ENCODE results near the gene SLC36A2.

DNA sequence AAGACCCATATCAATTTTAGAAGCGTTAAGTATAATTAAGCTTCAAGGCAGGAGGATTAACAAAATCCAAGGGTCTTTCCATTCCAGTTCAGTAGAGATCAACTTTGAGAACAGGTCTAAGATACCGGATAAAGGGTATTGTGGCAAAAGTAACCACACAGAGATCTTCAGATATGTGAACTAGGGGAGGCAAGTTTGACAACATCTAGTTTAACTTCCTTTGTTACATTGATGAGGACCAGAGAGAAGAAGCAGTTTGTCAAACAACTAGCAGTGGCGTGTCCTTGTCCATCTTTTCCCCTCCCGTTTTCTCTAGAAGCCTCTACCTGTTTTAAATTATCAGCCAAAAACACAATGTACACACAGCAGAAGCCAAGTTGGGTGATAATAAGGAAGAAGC is 8.6 kb downstream of the SLC36A2 start:
- TF ChIP-seq, protein P1, sequence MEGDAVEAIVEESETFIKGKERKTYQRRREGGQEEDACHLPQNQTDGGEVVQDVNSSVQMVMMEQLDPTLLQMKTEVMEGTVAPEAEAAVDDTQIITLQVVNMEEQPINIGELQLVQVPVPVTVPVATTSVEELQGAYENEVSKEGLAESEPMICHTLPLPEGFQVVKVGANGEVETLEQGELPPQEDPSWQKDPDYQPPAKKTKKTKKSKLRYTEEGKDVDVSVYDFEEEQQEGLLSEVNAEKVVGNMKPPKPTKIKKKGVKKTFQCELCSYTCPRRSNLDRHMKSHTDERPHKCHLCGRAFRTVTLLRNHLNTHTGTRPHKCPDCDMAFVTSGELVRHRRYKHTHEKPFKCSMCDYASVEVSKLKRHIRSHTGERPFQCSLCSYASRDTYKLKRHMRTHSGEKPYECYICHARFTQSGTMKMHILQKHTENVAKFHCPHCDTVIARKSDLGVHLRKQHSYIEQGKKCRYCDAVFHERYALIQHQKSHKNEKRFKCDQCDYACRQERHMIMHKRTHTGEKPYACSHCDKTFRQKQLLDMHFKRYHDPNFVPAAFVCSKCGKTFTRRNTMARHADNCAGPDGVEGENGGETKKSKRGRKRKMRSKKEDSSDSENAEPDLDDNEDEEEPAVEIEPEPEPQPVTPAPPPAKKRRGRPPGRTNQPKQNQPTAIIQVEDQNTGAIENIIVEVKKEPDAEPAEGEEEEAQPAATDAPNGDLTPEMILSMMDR (conservative IDR thresholded peaks at IDR 0.05; ENCODE audit: low read length): no peak
- no peak for TF ChIP-seq EZH2phosphoT487 (IDR thresholded peaks at IDR 0.05; ENCODE audit: borderline replicate concordance, low read depth, low read length)

Data from OCI-LY7 (cell line).